NCI-H2227 (cell line): Measurements from ENCODE around the gene GLMN.
"Not testable (repeated sequence)": the region's sequence is repeated elsewhere in the genome, so short reads cannot be mapped to it uniquely, and the experiment has no call there.

Experiments used
- DNase-seq: peaks from one replicate; lab custom pipeline; 2025; ENCODE audit not compliant: unreplicated experiment; lab: John Stamatoyannopoulos, UW

Gene GLMN

DNA sequence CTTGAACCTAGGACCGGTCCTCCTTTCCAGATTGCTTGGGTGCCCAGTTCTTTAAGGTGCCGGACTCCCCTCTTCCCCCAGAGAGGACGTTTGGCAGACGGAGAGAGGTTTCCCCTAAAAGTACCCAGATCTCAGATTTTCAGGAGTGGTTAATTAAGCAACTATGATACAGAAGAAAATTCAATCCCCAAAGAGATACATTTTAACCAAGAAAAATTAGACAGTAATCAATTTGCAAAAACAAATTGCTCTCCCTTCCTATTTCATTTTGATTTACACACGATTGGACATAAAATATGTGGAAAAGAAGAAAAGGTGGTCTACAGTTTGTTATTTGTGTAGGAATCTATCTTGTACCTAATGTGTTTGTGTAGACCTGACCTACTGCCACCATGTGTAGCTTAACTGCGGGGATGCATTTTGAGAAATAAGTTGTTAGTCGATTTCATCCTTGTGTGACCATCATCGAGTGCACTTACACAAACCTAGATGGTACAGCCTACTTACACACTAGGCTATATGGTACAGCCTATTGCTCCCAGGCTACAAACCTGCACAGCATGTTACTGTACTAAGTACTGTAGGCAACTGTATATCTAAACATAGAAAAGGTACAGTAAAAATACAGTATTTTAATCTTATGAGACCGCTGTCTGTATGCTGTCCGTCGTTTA, 827 bp upstream of the GLMN start:
- DNase-seq, result peak; percentile 20

DNA sequence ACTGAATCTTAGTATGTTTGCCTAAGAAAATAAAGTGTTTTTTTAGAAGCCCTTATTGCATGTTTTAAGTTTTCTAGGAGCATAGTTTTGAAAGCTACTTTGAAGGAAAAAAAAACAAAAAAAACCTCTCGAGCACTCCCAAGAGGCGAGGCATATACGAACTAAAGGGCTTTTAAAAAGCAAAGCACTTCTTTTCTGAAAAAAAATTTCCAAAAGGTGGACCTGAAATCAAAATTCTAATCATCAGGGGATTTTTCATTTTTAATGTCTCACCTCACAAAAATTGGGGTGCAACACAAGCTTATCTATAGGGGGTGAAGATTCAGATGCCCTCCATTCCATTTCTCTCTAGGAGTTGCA, 594 bp downstream of the GLMN start:
- no peak for DNase-seq

DNA sequence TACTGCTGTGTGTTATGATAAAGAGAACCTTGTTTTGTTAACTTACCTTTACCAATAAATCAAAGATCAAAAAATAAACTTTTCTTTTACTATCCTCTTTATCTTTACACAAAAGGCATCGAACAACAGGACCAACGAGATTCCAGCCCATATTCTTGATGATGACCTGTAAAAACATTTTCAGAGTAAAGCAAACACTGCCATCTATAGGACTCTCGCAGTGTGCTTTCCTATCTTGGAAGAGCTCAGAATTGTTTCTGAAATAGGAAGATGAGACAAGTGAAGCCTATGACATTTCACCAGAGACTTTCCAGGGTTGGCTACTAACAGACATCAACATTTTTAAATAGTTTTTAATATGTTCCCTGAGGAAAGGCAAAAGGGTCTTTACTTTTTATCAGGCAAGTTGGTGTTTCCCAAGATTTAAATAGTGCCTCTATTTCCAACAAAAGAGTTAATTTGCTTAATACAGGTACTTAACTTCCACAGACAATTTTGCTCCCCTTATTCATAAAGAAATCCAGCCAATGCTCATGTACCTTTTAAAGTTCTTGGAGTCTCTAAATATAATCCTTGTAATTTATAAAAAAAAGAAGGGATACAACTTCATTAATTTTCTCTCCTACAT, 7.3 kb downstream of the GLMN start:
- DNase-seq, result peak; percentile 74

DNA sequence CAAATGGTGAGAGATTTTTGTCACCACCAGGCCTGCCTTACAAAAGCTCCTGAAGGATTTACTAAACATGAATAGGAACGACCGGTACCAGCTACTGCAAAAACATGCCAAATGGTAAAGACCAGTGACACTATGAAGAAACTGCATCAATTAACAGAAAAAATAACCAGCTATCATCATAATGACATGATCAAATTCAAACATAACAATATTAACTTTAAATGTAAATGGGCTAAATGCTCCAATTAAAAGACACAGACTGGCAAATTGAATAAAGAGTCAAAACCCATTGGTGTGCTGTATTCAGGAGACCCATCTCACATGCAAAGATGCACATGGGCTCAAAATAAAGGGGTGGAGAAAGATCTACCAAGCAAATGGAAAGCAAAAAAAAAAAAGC, 17.4 kb downstream of the GLMN start:
- not testable (repeated sequence) for DNase-seq

DNA sequence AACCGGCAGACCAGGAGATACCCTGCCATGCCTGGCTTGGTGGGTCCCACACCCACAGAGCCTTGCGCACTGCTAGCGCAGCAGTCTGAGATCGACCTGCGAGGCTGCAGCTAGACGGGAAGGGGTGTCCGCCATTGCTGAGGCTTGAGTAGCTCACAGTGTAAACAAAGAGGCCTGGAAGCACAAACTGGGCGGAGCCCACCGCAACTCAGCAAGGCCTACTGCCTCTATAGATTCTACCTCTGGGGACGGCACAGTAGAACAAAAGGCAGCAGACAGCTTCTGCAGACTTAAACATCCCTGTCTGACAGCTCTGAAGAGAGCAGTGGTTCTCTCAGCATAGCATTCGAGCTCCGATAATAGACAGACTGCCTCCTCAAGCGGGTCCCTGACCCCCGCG, 19.0 kb downstream of the GLMN start:
- DNase-seq, result not testable (repeated sequence)

DNA sequence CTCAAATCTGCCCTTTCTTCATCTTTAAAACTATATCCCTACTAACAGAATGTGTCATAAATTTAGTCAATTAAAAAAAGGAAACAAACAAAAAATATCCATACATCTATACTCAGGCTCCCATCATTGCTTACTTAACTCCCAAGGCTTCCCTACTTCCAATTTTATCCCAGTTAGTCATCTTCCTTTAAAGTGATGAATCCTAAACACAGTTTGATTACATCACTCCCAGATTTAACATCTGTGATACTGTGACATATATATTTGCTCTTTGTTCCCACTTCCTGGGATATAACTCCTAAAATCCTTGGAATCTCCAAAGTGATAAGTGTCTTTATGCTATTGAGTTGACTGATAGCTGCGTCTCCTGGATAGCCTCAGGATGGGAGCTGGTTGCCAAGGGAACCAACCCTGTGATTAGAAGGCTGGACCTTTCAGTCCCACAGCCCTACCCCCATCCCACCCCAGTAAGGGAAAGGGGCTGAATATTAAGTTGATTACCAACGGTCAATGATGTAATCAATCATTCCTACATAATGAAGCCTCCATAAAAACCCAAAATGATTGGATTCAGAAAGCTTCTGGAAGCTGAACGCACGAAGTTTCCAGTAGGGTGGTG, 21.6 kb downstream of the GLMN start:
- no peak for DNase-seq

DNA sequence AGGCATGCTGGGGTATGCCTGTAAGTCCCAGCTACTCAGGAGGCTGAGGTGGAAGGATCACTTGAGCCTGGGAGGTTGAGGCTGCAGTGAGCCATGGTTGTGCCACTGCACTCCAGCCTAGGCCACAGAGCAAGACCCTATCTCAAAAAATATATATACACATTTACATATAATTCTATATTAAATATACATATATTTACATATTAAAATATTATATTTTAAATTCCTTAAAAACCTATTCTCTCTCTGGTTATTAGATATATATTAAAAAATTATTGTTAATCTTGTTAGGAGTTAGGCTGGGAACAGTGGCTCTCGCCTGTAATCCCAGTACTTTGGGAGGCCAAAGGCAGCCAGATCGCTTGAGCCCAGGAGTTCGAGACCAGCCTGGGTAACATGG, 22.7 kb downstream of the GLMN start:
- DNase-seq, result no peak

DNA sequence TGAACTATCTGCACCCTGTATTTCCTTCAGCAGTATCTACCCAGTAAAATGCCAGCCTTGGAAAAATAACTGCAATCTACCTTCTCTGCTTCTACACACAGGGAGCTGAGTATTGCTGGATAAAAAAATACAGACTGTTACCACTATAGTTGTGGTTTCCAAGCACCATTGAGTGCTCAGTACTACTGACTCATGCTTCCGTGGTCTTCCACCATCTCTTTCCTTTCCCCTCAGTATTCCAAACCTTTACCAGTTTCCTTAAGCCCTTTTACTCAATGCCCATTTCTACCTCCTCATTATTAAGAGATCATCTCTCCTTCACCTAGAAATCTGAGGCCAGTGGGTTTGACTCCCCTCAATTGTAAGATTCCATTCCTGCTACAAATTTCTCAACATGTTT, 23.8 kb downstream of the GLMN start:
- no peak for DNase-seq

DNA sequence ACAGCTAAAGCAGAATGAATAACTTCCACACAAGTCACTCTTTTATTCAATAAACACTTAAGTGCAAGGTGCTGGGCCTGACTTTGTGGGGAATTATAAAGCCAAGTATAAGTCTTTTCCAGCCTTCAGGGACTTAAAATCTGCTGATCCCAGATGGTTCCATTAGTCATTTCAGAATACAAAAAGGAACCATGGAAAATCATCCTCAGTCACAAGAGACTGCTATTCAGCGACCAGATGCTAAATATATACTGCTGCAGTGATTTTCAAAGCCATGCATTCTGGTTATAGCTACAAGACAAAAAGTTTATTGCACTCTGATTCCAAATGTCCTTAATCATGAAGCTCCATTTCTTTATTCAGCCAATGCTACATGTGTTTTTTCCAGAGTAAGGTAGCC, 25.7 kb downstream of the GLMN start:
- no peak for DNase-seq

DNA sequence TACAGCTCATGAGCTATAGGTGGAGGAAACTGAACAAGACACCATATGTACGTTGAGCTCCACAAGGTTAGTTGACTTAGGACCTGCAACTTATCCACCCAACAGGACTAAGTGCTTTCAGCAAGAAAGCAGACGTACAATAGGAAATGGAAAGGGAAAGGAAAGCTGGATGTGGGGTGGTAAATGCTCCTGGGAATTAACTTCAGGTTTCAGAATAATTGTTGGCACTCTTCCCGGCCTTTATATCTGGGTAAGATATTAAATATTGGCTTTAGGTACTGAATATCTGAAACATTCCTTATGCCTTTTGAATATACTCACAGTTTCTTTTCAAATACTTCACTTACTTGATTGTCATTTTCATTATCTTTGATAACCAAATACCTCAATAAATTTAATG, 36.3 kb downstream of the GLMN start:
- no peak for DNase-seq

DNA sequence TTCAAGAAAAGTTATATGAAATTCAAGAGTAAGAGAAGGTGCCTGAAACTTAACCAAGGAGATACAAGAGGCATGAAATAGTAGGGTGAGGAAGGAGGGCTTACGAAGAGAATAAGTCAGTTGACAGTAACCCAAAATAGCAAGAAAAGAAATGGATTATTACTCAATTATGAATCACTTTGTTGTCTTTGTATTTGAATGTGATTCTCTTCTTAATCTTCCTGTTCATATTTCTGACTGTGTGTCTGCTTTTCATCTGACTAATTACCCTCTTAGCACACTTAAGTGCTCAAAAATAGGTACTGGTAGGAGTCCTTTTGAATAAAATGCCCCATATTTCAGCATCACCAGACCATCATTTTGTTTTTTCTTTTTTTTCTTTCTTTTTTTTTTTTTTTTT, 39.4 kb downstream of the GLMN start:
- no peak for DNase-seq

DNA sequence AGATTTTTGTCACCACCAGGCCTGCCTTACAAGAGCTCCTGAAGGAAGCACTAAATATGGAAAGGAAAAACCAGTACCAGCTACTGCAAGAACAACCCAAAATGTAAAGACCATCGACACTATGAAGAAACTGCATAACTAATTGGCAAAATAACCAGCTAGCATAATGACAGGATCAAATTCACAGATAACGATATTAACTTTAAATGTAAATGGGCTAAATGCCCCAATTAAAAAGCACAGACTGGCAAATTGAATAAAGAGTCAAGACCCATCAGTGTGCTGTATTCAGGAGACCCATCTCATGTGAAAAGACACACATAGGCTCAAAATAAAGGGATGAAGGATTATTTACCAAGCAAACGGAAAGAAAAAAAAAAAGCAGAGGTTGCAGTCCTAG, 44.1 kb downstream of the GLMN start:
- not testable (repeated sequence) for DNase-seq

DNA sequence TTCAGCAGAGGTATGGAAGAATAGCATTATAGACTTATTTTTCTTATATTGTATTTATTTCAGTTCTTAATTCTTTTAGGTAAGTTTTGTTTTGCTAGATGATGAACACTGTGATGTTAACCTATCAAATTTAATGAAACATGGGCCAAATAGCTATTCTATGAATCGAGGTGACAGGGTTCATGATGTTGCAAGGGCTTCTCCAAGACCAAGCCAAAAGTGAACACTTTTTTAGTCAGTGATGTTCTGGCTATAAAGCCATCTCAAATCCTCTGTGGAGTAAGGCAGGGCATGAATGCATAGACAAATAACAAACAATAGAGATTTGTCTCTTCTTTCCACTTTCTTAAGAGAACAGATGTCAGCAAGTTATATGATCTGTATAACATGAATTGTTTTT, 54.4 kb downstream of the GLMN start:
- DNase-seq, result no peak

DNA sequence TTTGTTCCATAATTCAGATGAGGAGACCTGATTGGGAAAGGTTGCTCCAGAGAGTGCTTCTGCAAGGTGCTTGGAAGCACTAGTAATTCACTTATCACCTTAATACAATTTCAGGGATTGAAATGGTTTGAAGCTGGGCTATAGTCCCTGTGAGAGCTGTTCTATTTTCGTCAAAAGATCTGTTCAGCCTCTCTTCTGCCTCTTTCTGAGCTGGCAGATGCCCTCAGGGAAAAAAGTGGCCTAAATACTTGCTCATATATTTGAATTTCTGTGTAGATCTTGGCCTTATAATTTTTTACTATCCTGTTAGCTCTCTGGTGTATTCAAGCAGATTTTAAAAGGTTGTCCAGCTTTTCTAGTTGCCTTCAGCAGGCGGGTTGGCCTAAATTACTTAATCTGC, 58.8 kb downstream of the GLMN start:
- DNase-seq, result no peak

DNA sequence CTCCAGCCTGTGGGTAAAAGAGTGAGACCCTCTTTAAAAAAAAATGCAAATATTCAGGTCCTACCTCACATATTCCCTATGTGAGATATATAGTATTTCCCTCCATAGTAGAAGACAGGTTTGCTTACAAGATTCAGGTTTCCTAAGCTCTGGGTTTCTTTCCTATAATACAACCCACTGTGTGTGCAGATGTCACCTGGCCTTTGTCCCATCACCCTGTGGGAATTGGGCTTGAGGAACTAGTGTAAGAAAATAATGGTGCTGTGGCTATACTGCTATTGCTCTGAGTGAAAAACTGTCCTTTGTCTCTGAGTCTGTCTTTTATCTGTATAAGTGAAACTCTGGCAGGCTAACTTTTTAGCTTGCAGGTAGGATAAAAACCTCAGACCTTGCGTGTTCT, 68.1 kb downstream of the GLMN start:
- DNase-seq, result no peak

DNA sequence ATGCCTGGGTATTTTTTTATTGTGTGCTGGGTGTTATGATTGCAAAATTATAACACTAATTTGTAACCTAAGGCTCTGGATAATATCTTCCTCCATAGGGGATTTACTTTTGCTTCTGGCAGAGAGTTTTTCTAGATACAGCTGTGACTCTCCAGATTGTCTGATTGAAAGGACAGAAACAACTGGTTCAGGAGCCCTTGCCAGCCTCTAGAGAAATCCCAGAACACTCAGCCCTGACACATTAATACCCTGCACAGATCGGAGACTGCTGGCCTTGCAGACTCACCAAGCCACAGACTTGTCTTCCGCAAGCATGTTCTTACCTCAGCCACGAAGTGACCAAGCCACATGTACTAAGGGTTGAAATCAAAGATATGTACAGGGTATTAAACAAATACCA, 70.4 kb downstream of the GLMN start:
- no peak for DNase-seq

DNA sequence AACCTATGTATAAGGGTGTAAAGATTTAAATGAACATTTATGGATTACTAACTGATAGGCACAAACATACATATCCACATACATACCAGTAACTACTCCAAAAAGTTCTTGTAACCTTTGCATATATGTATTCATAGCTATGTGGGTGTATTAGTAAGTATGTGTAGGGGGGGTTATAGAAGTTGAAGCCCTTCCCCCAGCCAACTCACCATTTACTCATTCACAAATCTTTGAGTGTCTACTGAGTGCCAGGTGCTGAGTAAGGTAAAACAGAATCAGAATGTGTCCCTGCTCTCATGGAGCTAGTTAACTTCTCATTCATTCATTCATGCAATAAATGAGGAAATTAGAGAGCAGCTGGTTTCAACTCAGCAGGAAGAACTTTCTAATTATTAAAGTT, 79.8 kb downstream of the GLMN start:
- DNase-seq, result no peak

DNA sequence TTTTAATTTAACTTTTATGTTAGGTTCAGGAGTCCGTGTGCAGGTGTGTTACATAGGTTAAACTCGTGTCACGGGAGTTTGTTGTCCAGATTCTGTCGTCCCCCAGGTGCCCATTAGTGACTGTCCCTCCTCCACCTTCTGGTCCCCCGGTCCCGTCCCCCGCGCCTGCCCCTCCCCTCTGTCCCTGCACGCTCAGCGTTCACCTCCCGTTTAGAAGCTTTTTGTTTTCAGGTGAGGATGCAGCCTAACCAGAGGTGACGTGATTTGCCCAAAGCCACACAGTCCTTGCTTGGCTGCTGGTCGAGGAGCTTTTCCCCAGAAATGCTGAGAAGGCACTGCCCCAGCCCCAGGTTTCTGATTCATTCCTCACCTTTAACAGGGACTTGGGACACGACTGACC, 80.2 kb downstream of the GLMN start:
- no peak for DNase-seq

DNA sequence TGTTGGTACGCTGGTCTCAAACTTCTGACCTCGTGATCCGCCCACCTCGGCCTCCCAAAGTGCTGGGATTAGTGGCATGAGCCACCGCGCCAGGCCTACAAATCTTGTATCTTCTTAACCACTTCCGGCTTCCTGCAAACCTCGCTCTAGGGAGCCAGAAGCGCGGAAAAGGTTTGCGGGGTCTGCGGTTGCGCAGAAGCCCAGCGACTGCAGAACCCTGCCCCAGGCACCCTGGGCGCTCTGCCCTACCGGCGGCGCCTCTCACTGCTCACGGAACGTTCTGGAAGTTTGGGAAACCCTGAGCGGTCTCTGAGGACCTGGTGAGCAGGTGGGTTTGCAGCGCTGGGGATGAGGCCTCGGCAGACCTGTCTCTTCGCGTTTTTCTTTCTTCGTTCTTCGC, 81.1 kb downstream of the GLMN start, which contains the start of gene C1orf146:
C1orf146 (plus strand) TSS at position 195 of the 400 bp plus-strand sequence. CDS start 13,506 bp downstream, outside the sequence.
- DNase-seq, result no peak

DNA sequence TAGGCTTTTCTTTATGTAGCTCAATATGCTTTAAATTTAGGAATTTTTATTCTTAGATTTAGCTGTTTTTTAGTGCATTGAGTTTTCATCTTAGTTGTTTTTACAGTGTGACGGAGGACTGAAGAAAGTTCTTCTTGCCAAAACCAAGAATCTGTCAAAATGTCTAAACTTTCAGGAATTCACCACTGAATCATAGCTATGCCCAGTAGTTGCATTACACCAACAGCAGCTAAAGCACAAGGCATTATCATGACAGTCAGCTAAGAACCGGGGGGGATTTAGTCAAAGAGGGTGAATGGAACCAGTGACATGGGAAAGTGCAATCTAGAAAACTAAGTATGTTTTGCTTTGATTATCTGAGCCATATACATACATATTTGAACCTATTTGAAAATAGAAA, 87.6 kb downstream of the GLMN start:
- DNase-seq, result no peak

DNA sequence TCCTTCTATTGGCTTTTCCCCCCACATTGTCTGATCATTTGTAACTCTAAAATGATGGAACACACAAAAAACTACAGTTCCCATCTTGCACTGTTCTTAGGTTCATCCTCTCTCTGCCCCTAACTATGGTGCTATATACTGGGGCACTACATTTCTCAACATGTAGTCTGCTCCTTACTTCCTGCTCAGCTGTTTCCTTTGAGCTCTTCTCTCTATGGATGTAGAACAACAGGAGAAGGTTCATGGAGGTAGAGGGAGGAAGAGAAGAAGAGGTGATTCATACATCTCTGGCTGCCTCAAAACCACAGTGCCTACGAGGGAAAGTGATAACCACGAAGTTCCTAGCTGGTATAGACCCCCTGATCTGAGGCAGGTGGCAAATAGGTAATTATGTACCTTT, 88.1 kb downstream of the GLMN start:
- DNase-seq, result no peak

DNA sequence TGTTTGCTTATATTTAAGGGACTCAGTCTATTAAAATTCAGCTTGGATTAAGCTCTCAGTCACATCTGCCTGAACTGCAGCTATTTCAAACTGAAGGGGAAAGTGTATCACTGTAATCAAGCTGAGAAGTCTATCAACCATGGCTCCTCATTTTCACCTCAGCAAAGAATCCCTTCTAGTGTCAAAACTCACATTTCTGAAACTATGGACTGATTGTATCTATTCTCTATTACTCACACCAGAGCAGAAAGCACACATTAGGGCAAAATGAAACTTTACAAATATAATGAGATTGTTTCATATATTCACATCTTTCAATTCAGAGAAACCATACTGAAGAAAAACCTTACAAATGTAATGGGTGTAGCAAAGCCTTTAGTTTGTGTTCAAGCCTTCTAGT, 95.7 kb downstream of the GLMN start:
- DNase-seq, result no peak

DNA sequence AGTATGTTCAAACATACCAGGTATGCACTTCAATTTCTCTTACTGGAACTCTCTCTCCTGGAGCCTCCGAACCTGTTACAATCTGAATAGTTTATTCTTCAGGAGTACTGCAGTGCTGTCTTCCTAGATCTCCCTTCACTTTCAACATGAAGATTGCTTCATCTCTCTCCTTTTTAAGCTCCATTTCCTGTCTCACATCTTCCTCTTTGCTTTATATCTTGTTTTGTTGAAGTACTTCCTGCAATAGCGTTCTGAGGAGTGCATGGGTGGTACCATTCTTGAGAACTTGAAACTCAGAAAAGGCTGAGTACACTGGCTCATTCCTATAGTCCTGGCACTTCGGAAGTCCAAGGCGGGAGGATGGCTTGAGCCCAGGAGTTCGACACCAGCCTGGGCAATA, 96.8 kb downstream of the GLMN start:
- no peak for DNase-seq
